HepG2 (cell line): ENCODE results near the gene ARMC5. TPM values are rescaled to one million over a fixed set of nuclear protein-coding genes. Genes with fewer than 3 reads are reported as not detected.

ENCODE experiments used
- AGO1 ChIP-seq: fragments of 200-400 bp; formaldehyde crosslinking; IDR thresholded peaks from 2 replicates; pipeline ENCODE4 v1.6.1; 2017; ENCODE audit warnings: mild to moderate bottlenecking, low read depth, low read length, moderate library complexity; ENCODE audit not compliant: poor library complexity, severe bottlenecking
- ELF3 ChIP-seq: IDR thresholded peaks from 2 replicates; pipeline ENCODE4 v1.6.1; 2016; ENCODE audit warnings: missing genetic modification reagents, missing compliant biosample characterization
- GATA4 ChIP-seq: sonication (generic); IDR thresholded peaks from 2 replicates; pipeline ENCODE4 v1.6.1; 2016; ENCODE audit warnings: antibody characterized with exemption, low read depth, borderline replicate concordance
- HHEX ChIP-seq: IDR thresholded peaks from 2 replicates; pipeline ENCODE4 v1.6.1; 2016; ENCODE audit warnings: control low read depth
- HMGA1 ChIP-seq: sonication (generic); formaldehyde crosslinking; conservative IDR thresholded peaks from 2 replicates; pipeline ENCODE4 v1.4.0; 2020; ENCODE audit warnings: missing genetic modification reagents
- HOXA7 ChIP-seq: sonication (generic); formaldehyde crosslinking; IDR thresholded peaks from 2 replicates; pipeline ENCODE4 v1.8.1; 2022; ENCODE audit warnings: mild to moderate bottlenecking, missing genetic modification reagents, moderate library complexity
- STAG1 ChIP-seq: sonication (generic); formaldehyde crosslinking; IDR thresholded peaks from 2 replicates; pipeline ENCODE4 v1.4.0; 2020; ENCODE audit warnings: missing genetic modification reagents
- ZBTB25 ChIP-seq: IDR thresholded peaks from 2 replicates; pipeline ENCODE4 v1.6.1; 2018; ENCODE audit warnings: missing genetic modification reagents
- ZBTB40 ChIP-seq, 2 experiments: fragments of 450-650 bp in 1 of 2; sonication (generic) in 1 of 2; formaldehyde crosslinking in 1 of 2; IDR thresholded peaks; 2 replicates each; pipeline versions ENCODE4 v1.6.1 to v1.8.0; 2016 to 2022; ENCODE audit warnings: antibody characterized with exemption in 1 of 2, mild to moderate bottlenecking in 1 of 2, missing genetic modification reagents in 1 of 2
- ZBTB7A ChIP-seq: sonication (generic); formaldehyde crosslinking; IDR thresholded peaks from 2 replicates; pipeline ENCODE4 v1.8.0; 2022; ENCODE audit warnings: mild to moderate bottlenecking, missing genetic modification reagents
- ZNF30 ChIP-seq: sonication (generic); formaldehyde crosslinking; IDR thresholded peaks from 2 replicates; pipeline ENCODE4 v1.5.0; 2020; ENCODE audit warnings: mild to moderate bottlenecking, missing genetic modification reagents
- ZNF333 ChIP-seq: sonication (generic); formaldehyde crosslinking; IDR thresholded peaks from 2 replicates; pipeline ENCODE4 v1.4.0; 2020; ENCODE audit warnings: mild to moderate bottlenecking, missing genetic modification reagents, borderline replicate concordance
- ZNF34 ChIP-seq: sonication (generic); formaldehyde crosslinking; IDR thresholded peaks from 2 replicates; pipeline ENCODE4 v1.4.0; 2020; ENCODE audit warnings: mild to moderate bottlenecking, missing genetic modification reagents, borderline replicate concordance
- ZNF530 ChIP-seq: sonication (generic); formaldehyde crosslinking; IDR thresholded peaks from 2 replicates; pipeline ENCODE4 v1.5.0; 2020; ENCODE audit warnings: low read depth, mild to moderate bottlenecking, missing genetic modification reagents
- ZNF713 ChIP-seq: sonication (generic); formaldehyde crosslinking; IDR thresholded peaks from 2 replicates; pipeline ENCODE4 v1.4.0; 2020; ENCODE audit warnings: mild to moderate bottlenecking, missing genetic modification reagents
- ZNF75D ChIP-seq: sonication (generic); formaldehyde crosslinking; IDR thresholded peaks from 2 replicates; pipeline ENCODE4 v1.8.1; 2023; ENCODE audit warnings: missing genetic modification reagents, mild to moderate bottlenecking, borderline replicate concordance
- ZNF790 ChIP-seq: sonication (generic); formaldehyde crosslinking; IDR thresholded peaks from 2 replicates; pipeline ENCODE4 v1.8.0; 2022; ENCODE audit warnings: missing genetic modification reagents, mild to moderate bottlenecking, borderline replicate concordance
- polyA plus RNA-seq, 8 experiments: library from polyadenylated mRNA; depleted of rRNA in 3 of 8; stranded (reverse) in 7 of 8; unstranded in 1 of 8; fragments of >200 nt; fragmentation: Illumina TruSeq in 4 of 8; extraction: Trizol in 4 of 8; gene quantifications; 2 replicates each; pipeline versions ENCODE4 v1.2.1 to v1.2.3, GENCODE V29; 2011 to 2016; ENCODE audit warnings: low read depth in 4 of 8, missing spikeins in 1 of 8, mixed read lengths in 1 of 8; ENCODE audit not compliant: insufficient read depth in 1 of 8
- total RNA-seq, 5 experiments: library from RNA; depleted of rRNA; stranded (reverse); fragments of >200 nt; fragmentation: Illumina TruSeq; extraction: Trizol; gene quantifications; 2 replicates each; pipeline ENCODE4 v1.2.3, GENCODE V29; 2016; ENCODE audit warnings: low read depth in 1 of 5
- TF ChIP-seq, protein P1 (sequence below): sonication (generic); formaldehyde crosslinking; IDR thresholded peaks from 2 replicates; pipeline ENCODE4 v1.8.1; 2023; ENCODE audit warnings: missing genetic modification reagents, mild to moderate bottlenecking, borderline replicate concordance

The ARMC5 gene
- total and polyA plus RNA-seq, 2 of the 13 experiments (the other 11 are each of a cell fraction or from before 2014, with no cell fraction given): 10.8 to 22.3 TPM

GRCh38 chr16:31477220-31478216, 18.2 kb downstream of the ARMC5 start (continued):
- TF ChIP-seq ZBTB40 (IDR thresholded peaks at IDR 0.05): no peak
- peak; percentile 55; the same call in 1 of the 2 replicates for TF ChIP-seq ZBTB40 (CRISPR knock-in tag; IDR thresholded peaks at IDR 0.05)
- no peak for TF ChIP-seq ZNF75D (CRISPR knock-in tag)
- no peak for TF ChIP-seq AGO1
- TF ChIP-seq ZNF790: no peak
- TF ChIP-seq ZBTB7A (CRISPR knock-in tag): peak; percentile 48; the same call in 1 of the 2 replicates
- 0 out of 2 replicates have a peak, but pooled peaks have one; percentile 77 for TF ChIP-seq ZNF530
- peak; percentile 42; the same call in 1 of the 2 replicates for TF ChIP-seq ZBTB25 (CRISPR knock-in tag)
- TF ChIP-seq ELF3 (CRISPR knock-in tag): no peak; the same call in none of the 2 replicates
- no peak for TF ChIP-seq ZNF30 (CRISPR knock-in tag)
- no peak for TF ChIP-seq HOXA7 (CRISPR knock-in tag)
- TF ChIP-seq ZNF34 (CRISPR knock-in tag): peak; percentile 81; the same call in 1 of the 2 replicates
- TF ChIP-seq ZNF333 (CRISPR knock-in tag): no peak
- no peak for TF ChIP-seq HMGA1 (CRISPR knock-in tag)
- no peak for TF ChIP-seq GATA4
- TF ChIP-seq HHEX (CRISPR knock-in tag): no peak
- TF ChIP-seq, protein P1, sequence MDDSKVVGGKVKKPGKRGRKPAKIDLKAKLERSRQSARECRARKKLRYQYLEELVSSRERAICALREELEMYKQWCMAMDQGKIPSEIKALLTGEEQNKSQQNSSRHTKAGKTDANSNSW: peak; percentile 62; the same call in 1 of the 2 replicates
- peak; percentile 54 for TF ChIP-seq STAG1 (CRISPR knock-in tag)
- TF ChIP-seq ZNF713: peak; percentile 97
